H54 (cell line): Measurements from ENCODE around the gene WDR26.
A peak's percentile ranks its signal among the peaks of the same experiment; 100 is the strongest.
"Not testable (repeated sequence)": the region's sequence is repeated elsewhere in the genome, so short reads cannot be mapped to it uniquely, and the experiment has no call there.

Experiments used
- DNase-seq: peaks from one replicate; pipeline ENCODE4 v3.0.0; 2011; ENCODE audit warnings: low spot score, mixed read lengths; ENCODE audit not compliant: insufficient read length
- FAIRE-seq: peaks from 3 replicates; lab custom pipeline; 2011; peaks lifted over from hg19 to GRCh38; lab: Jason Lieb, UNC
- POLR2A ChIP-seq: IDR thresholded peaks from 2 replicates; pipeline ENCODE4 v1.6.1; 2011; ENCODE audit warnings: low read depth, mild to moderate bottlenecking, low read length

WDR26 gene

DNA sequence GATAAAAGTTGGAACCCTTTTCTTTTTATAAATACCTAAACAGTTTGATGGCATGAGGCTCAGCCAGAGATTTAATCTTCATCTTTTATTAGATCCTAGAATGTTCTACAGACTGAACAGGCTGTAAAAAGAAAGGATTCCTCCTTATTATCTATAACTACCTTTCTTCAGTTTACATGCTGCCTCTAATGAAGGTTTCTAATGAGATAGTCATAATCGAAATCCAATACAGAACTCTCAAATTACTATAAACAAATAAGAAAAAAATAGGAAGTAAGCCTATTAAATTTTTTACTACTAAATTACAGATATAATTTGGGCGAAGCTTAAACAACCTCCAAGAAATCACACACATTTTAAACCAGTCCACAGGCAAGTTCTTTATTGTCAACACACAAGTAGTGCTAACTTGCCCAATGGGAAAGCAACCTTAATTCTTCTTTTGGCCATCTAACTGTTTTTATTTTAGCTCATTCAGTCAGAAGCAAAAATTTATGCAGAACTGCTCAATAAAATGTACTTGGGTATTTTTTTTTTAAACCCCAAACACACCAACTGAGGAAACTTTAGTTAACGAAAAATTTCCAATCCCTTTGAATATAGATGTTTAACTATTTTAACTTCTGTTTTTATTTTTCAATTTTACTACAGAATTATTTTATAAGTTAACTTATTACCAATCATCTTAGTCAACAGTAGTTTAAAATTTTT lies 4.8 kb downstream of the WDR26 start:
- FAIRE-seq (no peak), DNase-seq (no peak)
- TF ChIP-seq POLR2A, result no peak

DNA sequence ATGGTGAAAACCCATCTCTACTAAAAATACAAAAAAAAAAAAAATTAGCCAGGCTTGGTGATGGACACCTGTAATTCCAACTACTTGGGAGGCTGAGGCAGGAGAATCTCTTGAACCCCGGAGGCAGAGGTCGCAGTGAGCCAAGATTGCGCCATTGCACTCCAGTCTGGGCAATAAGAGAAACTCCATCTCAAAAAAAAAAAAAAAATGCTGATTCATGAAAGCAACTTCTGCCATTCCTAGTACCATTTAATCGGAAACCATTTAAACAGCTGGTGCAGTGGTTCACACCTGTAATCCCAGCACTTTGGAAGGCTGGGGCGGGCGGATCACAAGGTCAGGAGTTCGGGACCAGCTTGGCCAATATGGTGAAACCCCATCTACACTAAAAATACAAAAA lies 5.9 kb downstream of the WDR26 start:
- not testable (repeated sequence) for DNase-seq, FAIRE-seq

GRCh38 chr1:224427346-224427745 lies 7.3 kb downstream of the WDR26 start:
- FAIRE-seq, result peak; percentile 95
- no peak for TF ChIP-seq POLR2A
- DNase-seq, result peak; percentile 62

GRCh38 chr1:224426869-224427268 lies 7.7 kb downstream of the WDR26 start:
- FAIRE-seq, result not testable (repeated sequence)

DNA sequence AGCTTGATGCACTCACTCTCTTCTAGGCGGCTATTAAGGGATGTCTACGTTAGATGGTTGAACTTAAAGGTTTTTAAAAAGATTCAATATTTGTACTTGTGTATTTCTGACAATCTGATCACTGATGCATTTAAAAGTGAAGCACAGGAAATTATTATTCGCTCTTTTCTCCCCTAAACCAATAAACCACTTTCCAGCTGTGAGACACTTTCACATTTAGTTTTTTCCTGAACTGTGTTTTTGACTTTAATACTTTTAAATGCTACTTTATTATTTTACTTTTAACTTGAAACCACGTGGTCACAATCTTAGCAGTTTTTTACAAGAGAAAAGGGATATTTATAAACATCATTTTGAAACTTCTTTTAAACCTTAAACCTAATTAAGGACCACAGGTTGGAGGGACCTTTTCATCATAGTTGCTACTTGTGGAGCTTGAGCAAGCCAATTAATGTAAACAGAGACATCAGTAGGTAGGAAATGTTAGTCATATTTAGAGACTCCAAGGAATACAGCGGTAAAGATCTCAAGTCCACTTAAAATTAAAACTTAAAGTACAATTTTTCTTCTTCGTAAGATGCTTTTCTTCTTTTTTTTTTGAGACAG lies 9.2 kb downstream of the WDR26 start:
- TF ChIP-seq POLR2A, result no peak
- FAIRE-seq (no peak), DNase-seq (no peak)

More at GRCh38 chr1:224426869-224427268, 7.7 kb downstream of the WDR26 start:
- not testable (repeated sequence) for DNase-seq

DNA sequence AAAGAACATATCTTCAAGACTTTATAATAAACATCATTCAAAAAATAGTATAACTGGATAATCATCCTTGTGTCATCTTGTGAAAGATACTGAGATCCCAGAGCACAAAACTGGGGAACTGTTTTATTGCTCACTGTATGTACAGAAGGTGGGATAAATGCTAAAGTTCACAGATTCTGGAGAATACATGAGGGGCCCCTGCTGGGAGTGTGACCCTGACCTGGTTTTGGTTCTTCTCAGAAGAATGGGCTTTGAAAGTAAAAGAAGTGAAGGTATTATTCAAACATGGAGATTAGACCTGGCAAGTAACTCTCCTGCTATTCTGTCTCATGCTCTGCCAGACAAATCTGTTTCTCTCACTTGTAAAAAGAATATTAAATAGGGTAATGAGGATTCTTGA lies 14.5 kb downstream of the WDR26 start:
- no peak for DNase-seq
- FAIRE-seq, result no peak
- TF ChIP-seq POLR2A, result no peak

GRCh38 chr1:224411766-224412165 lies 22.8 kb downstream of the WDR26 start:
- FAIRE-seq (no peak), DNase-seq (no peak)
- no peak for TF ChIP-seq POLR2A

DNA sequence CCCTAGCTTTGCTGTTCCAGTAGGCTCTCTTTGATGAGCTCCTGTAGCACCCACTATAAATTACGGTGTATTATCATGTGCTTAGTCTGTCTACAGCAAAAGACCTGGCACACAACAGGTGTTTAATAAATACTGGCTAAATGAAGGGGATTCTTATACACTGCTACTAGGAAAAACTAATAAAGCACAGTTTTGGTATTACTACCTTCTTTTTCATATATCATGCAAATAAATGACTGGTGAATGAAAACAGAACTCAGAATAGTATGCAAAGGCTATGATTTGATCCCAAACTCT lies 26.4 kb downstream of the WDR26 start:
- no peak for FAIRE-seq
- no peak for TF ChIP-seq POLR2A
- no peak for DNase-seq

DNA sequence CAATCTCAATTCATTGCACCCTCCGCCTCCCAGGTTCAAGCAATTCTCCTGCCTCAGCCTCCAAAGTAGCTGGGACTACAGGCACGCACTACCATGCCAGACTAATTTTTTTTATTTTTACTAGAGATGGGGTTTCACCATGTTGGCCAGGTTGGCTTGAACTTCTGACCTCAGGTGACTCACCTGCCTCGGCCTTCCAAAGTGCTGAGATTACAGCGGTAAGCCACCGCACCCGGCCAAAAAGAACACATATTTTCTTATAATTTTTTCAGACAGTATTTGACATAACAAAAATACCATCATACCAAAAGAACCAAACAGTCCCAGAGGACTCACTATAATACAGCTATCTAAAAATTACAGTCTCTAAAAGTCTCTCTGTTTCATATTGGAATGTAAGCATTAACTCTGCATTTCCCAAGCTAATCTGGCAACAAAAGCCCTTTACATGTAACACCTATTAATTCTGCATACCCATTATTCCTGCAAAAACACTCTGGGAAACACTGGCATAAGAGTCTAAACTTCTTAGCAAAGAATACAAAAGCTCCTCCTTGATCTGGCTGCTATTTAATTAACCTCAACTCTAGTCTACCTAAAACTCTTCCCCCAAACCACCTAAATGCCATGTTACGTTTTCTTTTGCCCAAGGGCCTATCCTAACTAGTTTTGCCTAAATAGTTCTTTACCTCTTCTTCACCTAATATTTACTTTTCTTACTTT lies 26.9 kb downstream of the WDR26 start:
- FAIRE-seq, result no peak
- TF ChIP-seq POLR2A, result no peak
- no peak for DNase-seq

DNA sequence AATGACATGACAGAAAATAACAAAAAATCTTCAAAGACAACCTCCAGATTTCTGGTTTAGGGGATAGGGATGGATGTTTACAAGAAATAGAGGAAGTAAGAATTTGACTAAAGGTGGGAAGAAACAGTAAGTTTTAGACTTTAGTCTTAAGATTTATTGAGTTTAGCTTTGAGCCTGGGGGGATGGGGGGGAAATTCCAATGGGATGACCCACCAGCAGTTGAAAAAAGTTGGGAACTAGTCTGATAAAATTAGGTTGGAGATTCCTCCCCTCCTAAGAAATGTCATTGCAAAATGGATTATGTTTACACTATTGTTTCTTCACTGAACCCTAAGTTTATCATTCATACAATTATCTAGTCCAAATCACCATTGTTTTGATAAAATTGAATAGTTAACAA lies 28.4 kb downstream of the WDR26 start:
- FAIRE-seq (no peak), DNase-seq (no peak)
- no peak for TF ChIP-seq POLR2A

GRCh38 chr1:224405604-224405970 lies 29.0 kb downstream of the WDR26 start:
- TF ChIP-seq POLR2A, result no peak
- no peak for DNase-seq
- peak; percentile 58 for FAIRE-seq

- TF ChIP-seq POLR2A, result no peak
- FAIRE-seq (no peak), DNase-seq (no peak)
Measured at GRCh38 chr1:224404916-224405603, 29.5 kb downstream of the WDR26 start.

DNA sequence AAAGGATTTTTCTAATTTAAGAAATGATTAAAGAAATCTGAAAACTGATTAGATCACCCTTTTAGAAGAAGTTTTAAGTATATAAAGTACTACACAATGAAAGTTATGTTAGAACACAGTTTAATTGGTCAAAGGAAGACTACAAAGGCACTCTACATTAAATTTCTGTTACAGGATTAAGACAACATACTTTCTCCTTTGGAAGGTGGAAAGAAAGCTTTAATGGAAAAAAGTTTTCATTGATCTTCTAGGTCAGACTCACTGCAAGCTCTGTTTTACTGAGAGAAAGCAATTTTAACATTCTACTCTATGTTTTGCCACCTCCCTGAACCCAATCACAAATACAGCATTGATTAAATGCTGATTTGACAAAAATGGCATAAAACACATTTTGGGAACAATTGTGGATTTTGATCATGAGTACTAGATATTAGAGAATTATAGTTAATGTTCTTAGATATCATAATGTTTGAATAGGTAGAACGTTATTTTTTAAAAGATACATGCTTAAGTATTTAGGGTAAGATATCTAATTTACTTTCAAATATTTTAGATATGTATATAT lies 32.0 kb downstream of the WDR26 start:
- no peak for DNase-seq
- FAIRE-seq, result no peak
- TF ChIP-seq POLR2A, result no peak

DNA sequence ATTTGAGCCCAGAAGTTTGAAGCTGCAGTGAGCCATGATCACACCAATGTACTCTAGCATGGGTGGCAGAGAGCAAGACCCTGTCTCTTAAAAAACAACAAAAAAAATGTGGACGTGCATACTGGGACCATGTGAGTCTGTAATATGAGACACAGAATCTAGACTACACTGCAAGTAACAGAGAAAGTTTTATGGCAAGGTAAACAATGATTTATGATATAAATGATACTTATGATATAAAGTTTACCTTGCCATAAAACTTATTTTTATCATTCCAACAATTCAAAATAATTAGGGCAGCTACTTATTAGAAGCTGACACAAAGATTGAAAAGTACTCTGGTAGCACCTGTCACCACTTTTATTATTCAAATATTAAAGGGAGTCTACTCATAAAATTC lies 34.7 kb downstream of the WDR26 start:
- no peak for TF ChIP-seq POLR2A
- FAIRE-seq, result no peak
- no peak for DNase-seq
